ENCODE measurements around the gene ESRRA. TPM values are rescaled to one million over a fixed set of nuclear protein-coding genes. Genes with fewer than 3 reads are reported as not detected.

The ESRRA gene
- total RNA-seq, 1 experiment from 2014 or later: 111 TPM

DNA sequence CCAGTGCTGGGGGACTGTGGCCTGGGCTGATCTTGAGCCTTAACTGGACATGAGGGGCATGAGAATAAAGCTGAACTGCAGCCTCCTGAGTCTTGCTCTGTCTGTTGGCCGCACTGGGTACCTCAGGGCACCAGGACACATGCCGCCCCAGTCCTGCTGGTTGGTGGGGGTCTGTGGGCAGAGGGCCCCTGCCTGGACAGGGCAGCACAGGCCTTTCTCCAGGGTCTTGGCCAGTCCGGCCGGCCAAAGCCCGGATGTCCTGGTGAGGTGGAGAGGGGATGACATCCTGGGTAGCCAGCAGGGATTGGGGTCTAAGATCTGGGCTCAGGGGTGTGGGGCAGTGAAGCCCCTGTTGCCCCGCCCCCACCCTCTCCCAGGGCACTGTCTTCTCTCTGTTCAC, 52.1 kb downstream of the ESRRA start:
- intact Hi-C loops (cut with micrococcal nuclease): loop anchor here (5.0 kb wide), 2 partner anchors 90 to 295 kb away; no protein-coding TSS in a partner anchor
- no peak overlapping the region for H3K4me3 ChIP-seq (ENCODE audit: low read length)
- POLR2A ChIA-PET (ENCODE audit: unreplicated experiment): no interaction called here
- CTCF ChIA-PET: interaction anchor here (1.6 to 4.5 kb wide), 4 partner anchors 15 to 294 kb away, joined by 3 to 106 read pairs (median 6); partner anchors contain the start of genes PRDX5 and TRMT112
- H3F3A ChIP-seq (ENCODE audit: low read length, unreplicated experiment): no peaks in the 10 kb centered on the region
- H3K9me2 ChIP-seq (replicated peaks; ENCODE audit: low read length): no peaks in the 10 kb centered on the region
- no TSS peak for BruUV-seq (replicated peaks)
- TF ChIP-seq EZH2phosphoT487 (IDR thresholded peaks at IDR 0.05; ENCODE audit: borderline replicate concordance, low read length) (no peak), EZH2 (IDR thresholded peaks at IDR 0.05; ENCODE audit: low read length, unreplicated experiment) (no peak)
- TF ChIP-seq, protein P1, sequence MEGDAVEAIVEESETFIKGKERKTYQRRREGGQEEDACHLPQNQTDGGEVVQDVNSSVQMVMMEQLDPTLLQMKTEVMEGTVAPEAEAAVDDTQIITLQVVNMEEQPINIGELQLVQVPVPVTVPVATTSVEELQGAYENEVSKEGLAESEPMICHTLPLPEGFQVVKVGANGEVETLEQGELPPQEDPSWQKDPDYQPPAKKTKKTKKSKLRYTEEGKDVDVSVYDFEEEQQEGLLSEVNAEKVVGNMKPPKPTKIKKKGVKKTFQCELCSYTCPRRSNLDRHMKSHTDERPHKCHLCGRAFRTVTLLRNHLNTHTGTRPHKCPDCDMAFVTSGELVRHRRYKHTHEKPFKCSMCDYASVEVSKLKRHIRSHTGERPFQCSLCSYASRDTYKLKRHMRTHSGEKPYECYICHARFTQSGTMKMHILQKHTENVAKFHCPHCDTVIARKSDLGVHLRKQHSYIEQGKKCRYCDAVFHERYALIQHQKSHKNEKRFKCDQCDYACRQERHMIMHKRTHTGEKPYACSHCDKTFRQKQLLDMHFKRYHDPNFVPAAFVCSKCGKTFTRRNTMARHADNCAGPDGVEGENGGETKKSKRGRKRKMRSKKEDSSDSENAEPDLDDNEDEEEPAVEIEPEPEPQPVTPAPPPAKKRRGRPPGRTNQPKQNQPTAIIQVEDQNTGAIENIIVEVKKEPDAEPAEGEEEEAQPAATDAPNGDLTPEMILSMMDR (conservative IDR thresholded peaks at IDR 0.05; ENCODE audit: low read depth, low read length): no peak
- H3K36me3 ChIP-seq (ENCODE audit: low read depth, low read length): peaks cover 12% of the 10 kb centered on the region
- no peak overlapping the region for H3K27ac ChIP-seq (ENCODE audit: low read length)
- H3K4me2 ChIP-seq (ENCODE audit: low read length): peak overlapping the region; percentile 96
- ATAC-seq (no peak), DNase-seq (no peak)
- H3K9ac ChIP-seq (ENCODE audit: low read length): no peak overlapping the region
- H4K20me1 ChIP-seq (ENCODE audit: low read length): peaks cover 11% of the 10 kb centered on the region; the same call in 1 of the 2 replicates
- 0 out of 2 replicates have a peak overlapping the region, but pooled peaks have one; percentile 1 for H2AFZ ChIP-seq (ENCODE audit: low read length)
- H3K79me2 ChIP-seq (ENCODE audit: low read length): peaks cover 28% of the 10 kb centered on the region
- peaks cover 36% of the 10 kb centered on the region for H3K4me1 ChIP-seq (ENCODE audit: insufficient read depth, low read length)
- H3K9me3 ChIP-seq (ENCODE audit: low read length): no peaks in the 10 kb centered on the region
- no peaks in the 10 kb centered on the region for H3K27me3 ChIP-seq (ENCODE audit: low read length)

DNA sequence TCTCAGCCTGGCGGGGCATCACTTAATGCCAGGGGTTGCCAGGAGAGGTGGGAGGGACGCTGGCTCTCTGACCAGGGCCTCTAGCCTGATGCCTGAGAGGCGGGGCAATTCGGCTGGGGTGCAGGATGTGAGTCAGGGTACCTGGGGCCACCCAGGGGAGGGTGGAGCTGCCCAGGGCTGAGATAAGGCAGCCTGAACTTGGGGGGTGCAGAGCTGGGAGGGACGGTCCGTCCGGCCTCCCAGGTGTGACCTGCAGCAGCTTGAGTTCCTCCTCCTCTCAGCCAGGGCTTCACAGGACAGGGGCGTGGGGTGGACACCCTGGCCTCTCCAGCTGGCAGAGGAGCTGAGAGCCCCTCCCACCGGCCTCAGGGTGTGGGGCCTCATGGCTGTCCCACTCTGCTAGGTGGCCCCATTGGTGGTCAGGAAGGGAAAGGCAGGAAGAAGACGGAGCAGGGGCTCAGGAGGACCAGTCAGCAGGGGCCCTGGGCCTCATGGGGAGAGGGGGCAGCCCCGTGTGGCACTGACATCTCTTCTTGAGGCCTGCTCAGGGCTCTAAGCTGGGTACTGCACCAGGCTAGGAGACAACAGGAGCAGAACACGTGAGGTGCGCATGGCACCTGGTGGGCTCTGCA, 52.7 kb downstream of the ESRRA start:
- peak overlapping the region; percentile 92; the same call in 1 of the 2 replicates for H3K4me3 ChIP-seq (ENCODE audit: low read length)
- peaks cover 28% of the 10 kb centered on the region for H3K79me2 ChIP-seq (ENCODE audit: low read length)
- H3K9me3 ChIP-seq (ENCODE audit: low read length): no peaks in the 10 kb centered on the region
- DNase-seq (peak; percentile 81), ATAC-seq (peak; percentile 49)
- peaks cover 11% of the 10 kb centered on the region; the same call in 1 of the 2 replicates for H4K20me1 ChIP-seq (ENCODE audit: low read length)
- CTCF ChIA-PET: interaction anchor here (1.6 to 4.5 kb wide), 2 partner anchors 41 to 92 kb away, joined by 5 to 106 read pairs; partner anchors contain the start of genes PRDX5 and TRMT112
- H3K9me2 ChIP-seq (replicated peaks; ENCODE audit: low read length): no peaks in the 10 kb centered on the region
- no peaks in the 10 kb centered on the region for H3K27me3 ChIP-seq (ENCODE audit: low read length)
- intact Hi-C loops (cut with micrococcal nuclease): loop anchor here (5.0 kb wide), 2 partner anchors 89 to 294 kb away; no protein-coding TSS in a partner anchor
- H3K4me2 ChIP-seq (ENCODE audit: low read length): peak overlapping the region; percentile 96
- BruUV-seq (replicated peaks): no TSS peak
- peak overlapping the region; percentile 40 for H3K27ac ChIP-seq (ENCODE audit: low read length)
- peaks cover 16% of the 10 kb centered on the region for H3K36me3 ChIP-seq (ENCODE audit: low read depth, low read length)
- no peaks in the 10 kb centered on the region for H3F3A ChIP-seq (ENCODE audit: low read length, unreplicated experiment)
- peak overlapping the region; percentile 1 for H2AFZ ChIP-seq (ENCODE audit: low read length)
- POLR2A ChIA-PET (ENCODE audit: unreplicated experiment): interaction anchor here (0.5 kb wide), 1 partner anchor 87 kb away, joined by 10 read pairs; no protein-coding TSS in a partner anchor
- peak overlapping the region; percentile 85; the same call in 1 of the 2 replicates for H3K9ac ChIP-seq (ENCODE audit: low read length)
- TF ChIP-seq EZH2phosphoT487 (IDR thresholded peaks at IDR 0.05; ENCODE audit: borderline replicate concordance, low read length) (no peak), EZH2 (IDR thresholded peaks at IDR 0.05; ENCODE audit: low read length, unreplicated experiment) (no peak)
- TF ChIP-seq, protein P1 (conservative IDR thresholded peaks at IDR 0.05; ENCODE audit: low read depth, low read length): no peak
- H3K4me1 ChIP-seq (ENCODE audit: insufficient read depth, low read length): peaks cover 36% of the 10 kb centered on the region
